K562 (cell line): ENCODE data around the gene TTLL8. TPM values are rescaled to one million over a fixed set of nuclear protein-coding genes. Genes with fewer than 3 reads are reported as not detected.

Experiments used
- CBX1 ChIP-seq: sonication (generic); IDR thresholded peaks from 2 replicates; pipeline ENCODE4 v1.6.1; 2016; ENCODE audit warnings: antibody characterized with exemption, low read depth, mild to moderate bottlenecking
- CHD1 ChIP-seq: fragments of 200-600 bp; sonication (generic); IDR thresholded peaks from one replicate; pipeline ENCODE4 v1.6.1; 2012; ENCODE audit warnings: mild to moderate bottlenecking, moderate library complexity, low read length, inconsistent platforms
- DNMT1 ChIP-seq: fragments of 450-650 bp; IDR thresholded peaks from 2 replicates; pipeline ENCODE4 v1.6.1; 2016; ENCODE audit warnings: antibody characterized with exemption, mild to moderate bottlenecking
- E2F1 ChIP-seq: sonication (generic); formaldehyde crosslinking; IDR thresholded peaks from 2 replicates; pipeline ENCODE4 v1.8.1; 2023; ENCODE audit warnings: mild to moderate bottlenecking, missing genetic modification reagents, moderate library complexity
- E2F8 ChIP-seq: fragments of 450-650 bp; IDR thresholded peaks from 2 replicates; pipeline ENCODE4 v1.7.1; 2018; ENCODE audit warnings: mild to moderate bottlenecking, low read depth; ENCODE audit not compliant: partially characterized antibody
- FOXA1 ChIP-seq: fragments of 450-650 bp; IDR thresholded peaks from 2 replicates; pipeline ENCODE4 v1.6.1; 2016; ENCODE audit warnings: mild to moderate bottlenecking, borderline replicate concordance
- GATAD2A ChIP-seq: fragments of 450-650 bp; IDR thresholded peaks from 2 replicates; pipeline ENCODE4 v1.6.1; 2017
- HMGXB4 ChIP-seq: sonication (generic); formaldehyde crosslinking; IDR thresholded peaks from 2 replicates; pipeline ENCODE4 v1.8.1; 2023; ENCODE audit warnings: mild to moderate bottlenecking, missing genetic modification reagents
- ILF3 ChIP-seq: fragments of 450-650 bp; IDR thresholded peaks from 2 replicates; pipeline ENCODE4 v1.6.1; 2018; ENCODE audit warnings: antibody characterized with exemption, mild to moderate bottlenecking, moderate library complexity, borderline replicate concordance
- JUND ChIP-seq, 2 experiments: IDR thresholded peaks; 2 replicates in 1 of 2; 3 replicates in 1 of 2; pipeline ENCODE4 v1.6.1; 2011; ENCODE audit warnings: borderline replicate concordance in 2 of 2, low read depth in 2 of 2, low read length in 2 of 2, improper control_type of control experiment in 1 of 2, missing biosample characterization in 1 of 2, missing genetic modification characterization in 1 of 2, missing genetic modification reagents in 1 of 2
- MTA1 ChIP-seq: fragments of 450-650 bp; IDR thresholded peaks from 2 replicates; pipeline ENCODE4 v1.6.1; 2017; ENCODE audit warnings: borderline replicate concordance
- NCOR1 ChIP-seq: fragments of 450-650 bp; IDR thresholded peaks from 2 replicates; pipeline ENCODE4 v1.6.1; 2016; ENCODE audit warnings: mild to moderate bottlenecking, moderate library complexity
- PREB ChIP-seq: sonication (generic); formaldehyde crosslinking; IDR thresholded peaks from 2 replicates; pipeline ENCODE4 v1.8.1; 2023; ENCODE audit warnings: mild to moderate bottlenecking, missing genetic modification reagents
- RFX7 ChIP-seq: fragments of 250-450 bp; sonication (Bioruptor Pico); IDR thresholded peaks from 2 replicates; pipeline ENCODE4 v1.5.1; 2021; ENCODE audit warnings: mild to moderate bottlenecking
- SFPQ ChIP-seq: fragments of 200-400 bp; formaldehyde crosslinking; IDR thresholded peaks from 2 replicates; pipeline ENCODE4 v1.6.1; 2017; ENCODE audit warnings: mild to moderate bottlenecking, low read depth, low read length, moderate library complexity
- SMARCE1 ChIP-seq: fragments of 450-650 bp; IDR thresholded peaks from 2 replicates; pipeline ENCODE4 v1.7.1; 2016; ENCODE audit warnings: mild to moderate bottlenecking
- ZNF212 ChIP-seq: fragments of 450-650 bp; formaldehyde crosslinking; IDR thresholded peaks from 2 replicates; pipeline ENCODE4 v1.4.0; 2020; ENCODE audit warnings: mild to moderate bottlenecking
- polyA plus RNA-seq, 8 experiments: library from polyadenylated mRNA; depleted of rRNA in 4 of 8; stranded (reverse) in 5 of 8; unstranded in 3 of 8; fragments of >200 nt; fragmentation: Nextera tagmentation in 2 of 8; fragmentation: Illumina TruSeq in 1 of 8; extraction: Ambion mirVana in 2 of 8; extraction: Trizol in 1 of 8; gene quantifications; 2 replicates each; pipeline versions ENCODE4 v1.2.1 to v1.2.3, GENCODE V29; 2011 to 2014; ENCODE audit warnings: inconsistent platforms in 1 of 8, missing spikeins in 1 of 8
- total RNA-seq, 7 experiments: library from RNA; depleted of rRNA in 6 of 7; stranded (reverse); fragments of >200 nt in 6 of 7; fragmentation: Illumina TruSeq in 2 of 7; extraction: Trizol in 2 of 7; gene quantifications; 2 replicates each; pipeline versions ENCODE4 v1.2.1 to v1.2.3, GENCODE V29; 2011 to 2021; ENCODE audit warnings: low replicate concordance in 1 of 7

The TTLL8 gene
- total and polyA plus RNA-seq, 9 of the 15 experiments (the other 6 are each of a cell fraction or from before 2014, with no cell fraction given): not detected

- no peak for TF ChIP-seq ILF3
- TF ChIP-seq JUND (IDR thresholded peaks at IDR 0.05; ENCODE audit: borderline replicate concordance, low read depth, low read length): no peak
- no peak for TF ChIP-seq JUND (tag; IDR thresholded peaks at IDR 0.05; ENCODE audit: borderline replicate concordance, low read depth, low read length)
- peak; percentile 76; the same call in 1 of the 2 replicates for TF ChIP-seq GATAD2A
- TF ChIP-seq PREB (CRISPR knock-in tag): no peak
- TF ChIP-seq E2F1 (CRISPR knock-in tag): no peak
- 0 out of 2 replicates have a peak, but pooled peaks have one; percentile 40 for TF ChIP-seq DNMT1
- TF ChIP-seq E2F8: peak; percentile 37
- TF ChIP-seq MTA1: peak; percentile 66
- no peak for TF ChIP-seq FOXA1
- peak; percentile 64; the same call in 1 of the 2 replicates for TF ChIP-seq SMARCE1
- no peak for TF ChIP-seq HMGXB4 (CRISPR knock-in tag)
- TF ChIP-seq ZNF212 (CRISPR knock-in tag): no peak
- TF ChIP-seq CHD1: no peak
- no peak for TF ChIP-seq RFX7 (CRISPR knock-in tag)
- TF ChIP-seq SFPQ: no peak
- TF ChIP-seq NCOR1: no peak
- peak; percentile 53; the same call in 1 of the 2 replicates for TF ChIP-seq CBX1
Observed at GRCh38 chr22:49975543-49976389, 82.3 kb downstream of the TTLL8 start (continued).
